Neural cell (in vitro differentiated cells): ENCODE results near the gene CHIA. TPM values are rescaled to one million over a fixed set of nuclear protein-coding genes. Genes with fewer than 3 reads are reported as not detected.

ENCODE experiments used
- H2AFZ ChIP-seq: fragments of 200-600, 300-800 bp; sonication (generic), shearing (Covaris generic); 2 replicates; pipeline ENCODE4 v1.6.0; 2014; ENCODE audit warnings: low read depth, mild to moderate bottlenecking, antibody characterized with exemption, low read length, moderate library complexity
- H3F3A ChIP-seq: fragments of 200-600 bp; shearing (Covaris generic); 2 replicates; pipeline ENCODE4 v1.6.1; 2016; ENCODE audit warnings: mild to moderate bottlenecking, moderate library complexity, mixed read lengths, antibody characterized with exemption, low read length; ENCODE audit not compliant: insufficient read depth, poor library complexity, severe bottlenecking
- H3K27ac ChIP-seq: fragments of 200-600, 300-800 bp; sonication (generic), shearing (Covaris generic); 2 replicates; pipeline ENCODE4 v1.5.1; 2014; ENCODE audit warnings: mild to moderate bottlenecking, low read length, moderate library complexity
- H3K27me3 ChIP-seq: fragments of 300-800, 200-600 bp; sonication (generic), shearing (Covaris generic); 2 replicates; pipeline ENCODE4 v1.6.0; 2014; ENCODE audit warnings: mild to moderate bottlenecking, low read depth, low read length, moderate library complexity; ENCODE audit not compliant: insufficient read depth
- H3K36me3 ChIP-seq: fragments of 300-800, 200-600 bp; sonication (generic), shearing (Covaris generic); 2 replicates; pipeline ENCODE4 v1.5.1; 2014; ENCODE audit warnings: mild to moderate bottlenecking, antibody characterized with exemption, low read length, moderate library complexity; ENCODE audit not compliant: insufficient read depth
- H3K4me2 ChIP-seq: fragments of 300-800, 200-600 bp; sonication (generic), shearing (Covaris generic); 2 replicates; pipeline ENCODE4 v1.6.0; 2014; ENCODE audit warnings: mild to moderate bottlenecking, low read length
- H3K4me3 ChIP-seq: fragments of 300-800, 200-600 bp; sonication (generic), shearing (Covaris generic); 2 replicates; pipeline ENCODE4 v1.5.1; 2014; ENCODE audit warnings: mild to moderate bottlenecking, low read length, moderate library complexity
- H3K79me2 ChIP-seq: fragments of 200-600 bp; shearing (Covaris generic); replicated peaks from 2 replicates; pipeline ENCODE4 v1.6.0; 2014; ENCODE audit warnings: mild to moderate bottlenecking, low read length, moderate library complexity; ENCODE audit not compliant: insufficient read depth
- H3K9ac ChIP-seq: fragments of 300-800, 200-600 bp; sonication (generic), shearing (Covaris generic); 2 replicates; pipeline ENCODE4 v1.6.1; 2016; ENCODE audit warnings: mild to moderate bottlenecking, low read length, mixed read lengths
- H3K9me2 ChIP-seq: fragments of 200-600 bp; shearing (Covaris generic); 2 replicates; pipeline ENCODE4 v1.6.1; 2016; ENCODE audit warnings: mild to moderate bottlenecking, low read length, mixed read lengths; ENCODE audit not compliant: insufficient read depth
- H3K9me3 ChIP-seq: fragments of 200-600, 300-800 bp; sonication (generic), shearing (Covaris generic); 2 replicates; pipeline ENCODE4 v1.6.1; 2016; ENCODE audit warnings: mild to moderate bottlenecking, mixed run types, low read length, moderate library complexity, mixed read lengths
- H4K20me1 ChIP-seq: fragments of 200-600 bp; shearing (Covaris generic); 2 replicates; pipeline ENCODE4 v1.6.1; 2016; ENCODE audit warnings: mild to moderate bottlenecking, mixed run types; ENCODE audit not compliant: insufficient read depth
- EP300 ChIP-seq: fragments of 450-650 bp; conservative IDR thresholded peaks from 2 replicates; pipeline ENCODE4 v1.6.1; 2014; ENCODE audit warnings: antibody characterized with exemption, mild to moderate bottlenecking, moderate library complexity; ENCODE audit not compliant: poor library complexity, severe bottlenecking
- EZH2 ChIP-seq: fragments of 200-600, 300-800 bp; shearing (Covaris generic), sonication (generic); IDR thresholded peaks from 2 replicates; pipeline ENCODE4 v1.6.1; 2014; ENCODE audit warnings: antibody characterized with exemption, low read length, borderline replicate concordance, mild to moderate bottlenecking; ENCODE audit not compliant: insufficient read depth, poor library complexity, severe bottlenecking
- MXI1 ChIP-seq: fragments of 450-650 bp; conservative IDR thresholded peaks from 2 replicates; pipeline ENCODE4 v1.6.1; 2014; ENCODE audit warnings: antibody characterized with exemption, mild to moderate bottlenecking; ENCODE audit not compliant: poor library complexity, severe bottlenecking
- POLR2AphosphoS5 ChIP-seq: IDR thresholded peaks from 2 replicates; pipeline ENCODE4 v1.6.1; 2012
- RAD21 ChIP-seq: fragments of 450-650 bp; conservative IDR thresholded peaks from 2 replicates; pipeline ENCODE4 v1.6.1; 2014; ENCODE audit warnings: antibody characterized with exemption, mild to moderate bottlenecking, moderate library complexity
- SMC3 ChIP-seq: fragments of 450-650 bp; conservative IDR thresholded peaks from 2 replicates; pipeline ENCODE4 v1.6.1; 2014; ENCODE audit warnings: antibody characterized with exemption, mild to moderate bottlenecking, moderate library complexity; ENCODE audit not compliant: poor library complexity
- TAF1 ChIP-seq: IDR thresholded peaks from 2 replicates; pipeline ENCODE4 v1.6.1; 2012; ENCODE audit warnings: low read depth
- polyA plus RNA-seq: library from polyadenylated mRNA; depleted of rRNA; stranded (reverse); fragments of >200 nt; gene quantifications from 2 replicates; pipeline ENCODE4 v1.2.3, GENCODE V29; 2014
- TF ChIP-seq, protein P1 (sequence below): fragments of 450-650 bp; IDR thresholded peaks from 2 replicates; pipeline ENCODE4 v1.5.1; 2014; ENCODE audit warnings: antibody characterized with exemption, mild to moderate bottlenecking, moderate library complexity; ENCODE audit not compliant: poor library complexity, severe bottlenecking
- TF ChIP-seq, protein P2 (sequence below): IDR thresholded peaks from 2 replicates; pipeline ENCODE4 v1.6.1; 2012; ENCODE audit warnings: borderline replicate concordance

CHIA gene
- polyA plus RNA-seq, 1 donor from 2014 or later = not detected

DNA sequence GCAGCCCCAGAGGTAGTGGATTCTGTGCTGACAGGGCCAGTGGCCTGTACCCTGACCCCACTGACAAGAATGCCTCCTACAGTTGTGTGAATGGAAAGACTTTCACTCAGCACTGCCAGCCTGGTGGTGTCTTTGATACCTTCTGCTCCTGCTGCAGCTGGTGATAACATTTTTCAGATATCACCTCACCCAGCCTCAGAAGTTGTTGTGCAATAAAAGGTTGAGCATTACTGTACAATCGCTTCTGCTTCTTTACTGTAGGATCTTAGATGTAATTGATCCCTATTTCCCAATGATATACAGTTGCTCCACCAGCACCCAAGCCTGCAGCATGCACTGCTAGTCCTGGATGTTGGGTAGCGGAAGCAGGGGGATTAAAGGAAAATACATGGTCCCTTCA lies 4.8 kb upstream of the CHIA start:
- Histone ChIP-seq H3K27me3 (no peaks in the 10 kb centered on the region), H3K4me2 (no peak overlapping the region), H3K27ac (no peak overlapping the region), H3K9ac (no peak overlapping the region), H3K36me3 (no peaks in the 10 kb centered on the region), H2AFZ (no peak overlapping the region), H3K9me3 (no peaks in the 10 kb centered on the region), H3K4me3 (no peak overlapping the region), H3K9me2 (no peaks in the 10 kb centered on the region), H3F3A (no peaks in the 10 kb centered on the region), H4K20me1 (no peaks in the 10 kb centered on the region), H3K79me2 (no peaks in the 10 kb centered on the region)
- no peak for TF ChIP-seq EZH2
- no peak for TF ChIP-seq RAD21
- no peak for TF ChIP-seq POLR2AphosphoS5
- TF ChIP-seq EP300 = no peak
- TF ChIP-seq, protein P1, sequence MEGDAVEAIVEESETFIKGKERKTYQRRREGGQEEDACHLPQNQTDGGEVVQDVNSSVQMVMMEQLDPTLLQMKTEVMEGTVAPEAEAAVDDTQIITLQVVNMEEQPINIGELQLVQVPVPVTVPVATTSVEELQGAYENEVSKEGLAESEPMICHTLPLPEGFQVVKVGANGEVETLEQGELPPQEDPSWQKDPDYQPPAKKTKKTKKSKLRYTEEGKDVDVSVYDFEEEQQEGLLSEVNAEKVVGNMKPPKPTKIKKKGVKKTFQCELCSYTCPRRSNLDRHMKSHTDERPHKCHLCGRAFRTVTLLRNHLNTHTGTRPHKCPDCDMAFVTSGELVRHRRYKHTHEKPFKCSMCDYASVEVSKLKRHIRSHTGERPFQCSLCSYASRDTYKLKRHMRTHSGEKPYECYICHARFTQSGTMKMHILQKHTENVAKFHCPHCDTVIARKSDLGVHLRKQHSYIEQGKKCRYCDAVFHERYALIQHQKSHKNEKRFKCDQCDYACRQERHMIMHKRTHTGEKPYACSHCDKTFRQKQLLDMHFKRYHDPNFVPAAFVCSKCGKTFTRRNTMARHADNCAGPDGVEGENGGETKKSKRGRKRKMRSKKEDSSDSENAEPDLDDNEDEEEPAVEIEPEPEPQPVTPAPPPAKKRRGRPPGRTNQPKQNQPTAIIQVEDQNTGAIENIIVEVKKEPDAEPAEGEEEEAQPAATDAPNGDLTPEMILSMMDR = no peak
- TF ChIP-seq MXI1 = no peak
- TF ChIP-seq TAF1 = no peak
- TF ChIP-seq SMC3 = no peak
- TF ChIP-seq, protein P2, sequence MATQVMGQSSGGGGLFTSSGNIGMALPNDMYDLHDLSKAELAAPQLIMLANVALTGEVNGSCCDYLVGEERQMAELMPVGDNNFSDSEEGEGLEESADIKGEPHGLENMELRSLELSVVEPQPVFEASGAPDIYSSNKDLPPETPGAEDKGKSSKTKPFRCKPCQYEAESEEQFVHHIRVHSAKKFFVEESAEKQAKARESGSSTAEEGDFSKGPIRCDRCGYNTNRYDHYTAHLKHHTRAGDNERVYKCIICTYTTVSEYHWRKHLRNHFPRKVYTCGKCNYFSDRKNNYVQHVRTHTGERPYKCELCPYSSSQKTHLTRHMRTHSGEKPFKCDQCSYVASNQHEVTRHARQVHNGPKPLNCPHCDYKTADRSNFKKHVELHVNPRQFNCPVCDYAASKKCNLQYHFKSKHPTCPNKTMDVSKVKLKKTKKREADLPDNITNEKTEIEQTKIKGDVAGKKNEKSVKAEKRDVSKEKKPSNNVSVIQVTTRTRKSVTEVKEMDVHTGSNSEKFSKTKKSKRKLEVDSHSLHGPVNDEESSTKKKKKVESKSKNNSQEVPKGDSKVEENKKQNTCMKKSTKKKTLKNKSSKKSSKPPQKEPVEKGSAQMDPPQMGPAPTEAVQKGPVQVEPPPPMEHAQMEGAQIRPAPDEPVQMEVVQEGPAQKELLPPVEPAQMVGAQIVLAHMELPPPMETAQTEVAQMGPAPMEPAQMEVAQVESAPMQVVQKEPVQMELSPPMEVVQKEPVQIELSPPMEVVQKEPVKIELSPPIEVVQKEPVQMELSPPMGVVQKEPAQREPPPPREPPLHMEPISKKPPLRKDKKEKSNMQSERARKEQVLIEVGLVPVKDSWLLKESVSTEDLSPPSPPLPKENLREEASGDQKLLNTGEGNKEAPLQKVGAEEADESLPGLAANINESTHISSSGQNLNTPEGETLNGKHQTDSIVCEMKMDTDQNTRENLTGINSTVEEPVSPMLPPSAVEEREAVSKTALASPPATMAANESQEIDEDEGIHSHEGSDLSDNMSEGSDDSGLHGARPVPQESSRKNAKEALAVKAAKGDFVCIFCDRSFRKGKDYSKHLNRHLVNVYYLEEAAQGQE = no peak

- H3K27me3 ChIP-seq = no peaks in the 10 kb centered on the region
- no peaks in the 10 kb centered on the region for H3K36me3 ChIP-seq
- H3K4me2 ChIP-seq = no peak overlapping the region
- no peak overlapping the region for H3K9ac ChIP-seq
- H3K9me3 ChIP-seq = no peaks in the 10 kb centered on the region
- TF ChIP-seq POLR2AphosphoS5 = no peak
- no peak for TF ChIP-seq RAD21
- TF ChIP-seq, protein P2 = no peak
- TF ChIP-seq EZH2 = no peak
- TF ChIP-seq TAF1 = no peak
- no peak overlapping the region for H2AFZ ChIP-seq
- no peak overlapping the region for H3K27ac ChIP-seq
- no peaks in the 10 kb centered on the region for H3F3A ChIP-seq
- H4K20me1 ChIP-seq = no peaks in the 10 kb centered on the region
- H3K9me2 ChIP-seq = no peaks in the 10 kb centered on the region
- no peaks in the 10 kb centered on the region for H3K79me2 ChIP-seq
- H3K4me3 ChIP-seq = no peak overlapping the region
Measured at GRCh38 chr1:111286912-111287311, 3.7 kb upstream of the CHIA start.
